Prostate gland (tissue), 2 donors: ENCODE data around the gene TCEAL2.
"Not testable (repeated sequence)": the region's sequence is repeated elsewhere in the genome, so short reads cannot be mapped to it uniquely, and the experiment has no call there.

Source experiments
- POLR2A ChIP-seq: fragments of 450-650 bp; IDR thresholded peaks from one replicate; pipeline ENCODE4 v1.6.1; 2016; ENCODE audit warnings: antibody characterized with exemption, mild to moderate bottlenecking
- POLR2AphosphoS5 ChIP-seq: sonication (generic); formaldehyde crosslinking; IDR thresholded peaks from one replicate; pipeline ENCODE4 v1.6.1; 2017; ENCODE audit warnings: antibody characterized with exemption
- TF ChIP-seq, protein P1 (sequence below), 4 experiments: fragments of 200-600 bp in 2 of 4; fragments of 450-650 bp in 2 of 4; sonication (generic) in 2 of 4; IDR thresholded peaks; 1 replicate in 3 of 4; 2 replicates in 1 of 4; pipeline ENCODE4 v1.5.1; 2016 to 2019; ENCODE audit warnings: antibody characterized with exemption in 4 of 4, mild to moderate bottlenecking in 2 of 4, moderate library complexity in 2 of 4

DNA sequence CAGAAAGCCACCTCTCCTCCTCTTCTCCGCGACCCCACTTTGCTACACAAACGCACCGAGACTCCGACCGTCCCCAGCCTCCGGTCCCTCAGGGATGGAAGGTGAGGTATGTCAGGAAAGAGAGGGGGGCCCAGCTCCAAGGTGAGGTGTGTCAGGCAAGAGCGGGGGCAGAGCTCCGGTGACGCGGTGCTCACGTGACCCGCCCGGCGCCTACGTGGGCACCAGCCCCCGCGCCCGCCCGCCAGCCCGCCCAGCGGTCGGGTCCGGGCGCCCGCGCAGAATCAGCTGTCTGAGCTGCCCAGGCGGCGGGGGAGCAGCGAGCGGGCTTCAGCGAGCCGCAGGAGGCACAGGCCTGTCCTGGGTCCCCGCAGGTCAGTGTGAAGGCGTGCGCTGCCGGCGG, at the start of gene TCEAL2:
- TF ChIP-seq, protein P1, sequence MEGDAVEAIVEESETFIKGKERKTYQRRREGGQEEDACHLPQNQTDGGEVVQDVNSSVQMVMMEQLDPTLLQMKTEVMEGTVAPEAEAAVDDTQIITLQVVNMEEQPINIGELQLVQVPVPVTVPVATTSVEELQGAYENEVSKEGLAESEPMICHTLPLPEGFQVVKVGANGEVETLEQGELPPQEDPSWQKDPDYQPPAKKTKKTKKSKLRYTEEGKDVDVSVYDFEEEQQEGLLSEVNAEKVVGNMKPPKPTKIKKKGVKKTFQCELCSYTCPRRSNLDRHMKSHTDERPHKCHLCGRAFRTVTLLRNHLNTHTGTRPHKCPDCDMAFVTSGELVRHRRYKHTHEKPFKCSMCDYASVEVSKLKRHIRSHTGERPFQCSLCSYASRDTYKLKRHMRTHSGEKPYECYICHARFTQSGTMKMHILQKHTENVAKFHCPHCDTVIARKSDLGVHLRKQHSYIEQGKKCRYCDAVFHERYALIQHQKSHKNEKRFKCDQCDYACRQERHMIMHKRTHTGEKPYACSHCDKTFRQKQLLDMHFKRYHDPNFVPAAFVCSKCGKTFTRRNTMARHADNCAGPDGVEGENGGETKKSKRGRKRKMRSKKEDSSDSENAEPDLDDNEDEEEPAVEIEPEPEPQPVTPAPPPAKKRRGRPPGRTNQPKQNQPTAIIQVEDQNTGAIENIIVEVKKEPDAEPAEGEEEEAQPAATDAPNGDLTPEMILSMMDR (IDR thresholded peaks at IDR 0.05) = not testable (repeated sequence)
- not testable (repeated sequence) for TF ChIP-seq POLR2AphosphoS5, POLR2A
